Measurements from ENCODE around the gene RPIA.

RPIA gene

DNA sequence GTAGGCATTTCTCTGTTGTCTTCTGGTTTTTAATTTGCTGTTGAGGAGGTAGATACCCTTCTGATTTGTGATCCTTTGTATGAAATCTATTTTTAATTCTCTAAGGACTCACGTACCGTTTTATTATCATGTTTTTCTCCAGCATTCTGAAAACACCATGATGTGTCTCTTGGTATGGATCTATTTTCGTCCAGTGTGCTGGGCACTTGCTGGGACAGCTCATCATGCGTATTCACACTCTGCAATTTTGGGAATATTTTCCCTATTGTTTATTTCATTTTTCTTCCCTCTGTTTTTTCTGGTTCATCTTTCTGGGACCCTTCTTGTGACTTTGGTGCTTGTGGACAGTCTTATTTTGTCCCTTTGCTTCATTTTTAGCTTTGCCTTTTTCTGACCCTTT lies 21.9 kb downstream of the RPIA start:
- no peak for TF ChIP-seq CREB1 (IDR thresholded peaks at IDR 0.05; ENCODE audit: low read depth)
- no peak for TF ChIP-seq NFIC (IDR thresholded peaks at IDR 0.05)
- TF ChIP-seq ZBTB7A (IDR thresholded peaks at IDR 0.05; ENCODE audit: low read depth) = no peak

- TF ChIP-seq FOXM1 (IDR thresholded peaks at IDR 0.05; ENCODE audit: borderline replicate concordance, low read depth) (no peak), TAF1 (IDR thresholded peaks at IDR 0.05; ENCODE audit: low read depth) (no peak), CREB1 (IDR thresholded peaks at IDR 0.05; ENCODE audit: low read depth) (no peak), YY1 (IDR thresholded peaks at IDR 0.05; ENCODE audit: low read depth) (no peak), CEBPB (IDR thresholded peaks at IDR 0.05) (no peak), ZBTB7A (IDR thresholded peaks at IDR 0.05; ENCODE audit: low read depth) (no peak), EP300 (IDR thresholded peaks at IDR 0.05; ENCODE audit: borderline replicate concordance) (no peak), NFIC (IDR thresholded peaks at IDR 0.05) (no peak), RAD21 (IDR thresholded peaks at IDR 0.05; ENCODE audit: low read depth) (no peak), EGR1 (IDR thresholded peaks at IDR 0.05) (no peak), TEAD4 (IDR thresholded peaks at IDR 0.05) (no peak), TCF12 (IDR thresholded peaks at IDR 0.05; ENCODE audit: low read depth) (no peak), USF1 (IDR thresholded peaks at IDR 0.05) (no peak)
- TF ChIP-seq, protein P1, sequence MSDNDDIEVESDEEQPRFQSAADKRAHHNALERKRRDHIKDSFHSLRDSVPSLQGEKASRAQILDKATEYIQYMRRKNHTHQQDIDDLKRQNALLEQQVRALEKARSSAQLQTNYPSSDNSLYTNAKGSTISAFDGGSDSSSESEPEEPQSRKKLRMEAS (IDR thresholded peaks at IDR 0.05) = no peak
- TF ChIP-seq, protein P2, sequence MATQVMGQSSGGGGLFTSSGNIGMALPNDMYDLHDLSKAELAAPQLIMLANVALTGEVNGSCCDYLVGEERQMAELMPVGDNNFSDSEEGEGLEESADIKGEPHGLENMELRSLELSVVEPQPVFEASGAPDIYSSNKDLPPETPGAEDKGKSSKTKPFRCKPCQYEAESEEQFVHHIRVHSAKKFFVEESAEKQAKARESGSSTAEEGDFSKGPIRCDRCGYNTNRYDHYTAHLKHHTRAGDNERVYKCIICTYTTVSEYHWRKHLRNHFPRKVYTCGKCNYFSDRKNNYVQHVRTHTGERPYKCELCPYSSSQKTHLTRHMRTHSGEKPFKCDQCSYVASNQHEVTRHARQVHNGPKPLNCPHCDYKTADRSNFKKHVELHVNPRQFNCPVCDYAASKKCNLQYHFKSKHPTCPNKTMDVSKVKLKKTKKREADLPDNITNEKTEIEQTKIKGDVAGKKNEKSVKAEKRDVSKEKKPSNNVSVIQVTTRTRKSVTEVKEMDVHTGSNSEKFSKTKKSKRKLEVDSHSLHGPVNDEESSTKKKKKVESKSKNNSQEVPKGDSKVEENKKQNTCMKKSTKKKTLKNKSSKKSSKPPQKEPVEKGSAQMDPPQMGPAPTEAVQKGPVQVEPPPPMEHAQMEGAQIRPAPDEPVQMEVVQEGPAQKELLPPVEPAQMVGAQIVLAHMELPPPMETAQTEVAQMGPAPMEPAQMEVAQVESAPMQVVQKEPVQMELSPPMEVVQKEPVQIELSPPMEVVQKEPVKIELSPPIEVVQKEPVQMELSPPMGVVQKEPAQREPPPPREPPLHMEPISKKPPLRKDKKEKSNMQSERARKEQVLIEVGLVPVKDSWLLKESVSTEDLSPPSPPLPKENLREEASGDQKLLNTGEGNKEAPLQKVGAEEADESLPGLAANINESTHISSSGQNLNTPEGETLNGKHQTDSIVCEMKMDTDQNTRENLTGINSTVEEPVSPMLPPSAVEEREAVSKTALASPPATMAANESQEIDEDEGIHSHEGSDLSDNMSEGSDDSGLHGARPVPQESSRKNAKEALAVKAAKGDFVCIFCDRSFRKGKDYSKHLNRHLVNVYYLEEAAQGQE (IDR thresholded peaks at IDR 0.05; ENCODE audit: low read depth) = no peak
These were observed 23.2 kb downstream of the RPIA start for GRCh38 chr2:88714667-88715066.

GRCh38 chr2:88720399-88720798 lies 28.9 kb downstream of the RPIA start:
- no peak for TF ChIP-seq TEAD4 (IDR thresholded peaks at IDR 0.05)
- TF ChIP-seq FOXM1 (IDR thresholded peaks at IDR 0.05; ENCODE audit: borderline replicate concordance, low read depth) = no peak
- no peak for TF ChIP-seq RAD21 (IDR thresholded peaks at IDR 0.05; ENCODE audit: low read depth)
- TF ChIP-seq EGR1 (IDR thresholded peaks at IDR 0.05) = no peak
- TF ChIP-seq YY1 (IDR thresholded peaks at IDR 0.05; ENCODE audit: low read depth) = no peak
- TF ChIP-seq NFIC (IDR thresholded peaks at IDR 0.05) = no peak
- TF ChIP-seq CEBPB (IDR thresholded peaks at IDR 0.05) = no peak
- TF ChIP-seq ZBTB7A (IDR thresholded peaks at IDR 0.05; ENCODE audit: low read depth) = no peak
- TF ChIP-seq EP300 (IDR thresholded peaks at IDR 0.05; ENCODE audit: borderline replicate concordance) = no peak
- TF ChIP-seq CREB1 (IDR thresholded peaks at IDR 0.05; ENCODE audit: low read depth) = no peak
- TF ChIP-seq TCF12 (IDR thresholded peaks at IDR 0.05; ENCODE audit: low read depth) = no peak

GRCh38 chr2:88721268-88721667 lies 29.8 kb downstream of the RPIA start:
- TF ChIP-seq, protein P1 (IDR thresholded peaks at IDR 0.05) = no peak
- TF ChIP-seq TEAD4 (IDR thresholded peaks at IDR 0.05) (no peak), CREB1 (IDR thresholded peaks at IDR 0.05; ENCODE audit: low read depth) (no peak), USF1 (IDR thresholded peaks at IDR 0.05) (no peak), CEBPB (IDR thresholded peaks at IDR 0.05) (no peak), EGR1 (IDR thresholded peaks at IDR 0.05) (no peak), RAD21 (IDR thresholded peaks at IDR 0.05; ENCODE audit: low read depth) (no peak), EP300 (IDR thresholded peaks at IDR 0.05; ENCODE audit: borderline replicate concordance) (no peak), TAF1 (IDR thresholded peaks at IDR 0.05; ENCODE audit: low read depth) (no peak), TCF12 (IDR thresholded peaks at IDR 0.05; ENCODE audit: low read depth) (no peak), YY1 (IDR thresholded peaks at IDR 0.05; ENCODE audit: low read depth) (no peak), FOXM1 (IDR thresholded peaks at IDR 0.05; ENCODE audit: borderline replicate concordance, low read depth) (no peak), ZBTB7A (IDR thresholded peaks at IDR 0.05; ENCODE audit: low read depth) (no peak), NFIC (IDR thresholded peaks at IDR 0.05) (no peak)
- TF ChIP-seq, protein P2 (IDR thresholded peaks at IDR 0.05; ENCODE audit: low read depth) = no peak

DNA sequence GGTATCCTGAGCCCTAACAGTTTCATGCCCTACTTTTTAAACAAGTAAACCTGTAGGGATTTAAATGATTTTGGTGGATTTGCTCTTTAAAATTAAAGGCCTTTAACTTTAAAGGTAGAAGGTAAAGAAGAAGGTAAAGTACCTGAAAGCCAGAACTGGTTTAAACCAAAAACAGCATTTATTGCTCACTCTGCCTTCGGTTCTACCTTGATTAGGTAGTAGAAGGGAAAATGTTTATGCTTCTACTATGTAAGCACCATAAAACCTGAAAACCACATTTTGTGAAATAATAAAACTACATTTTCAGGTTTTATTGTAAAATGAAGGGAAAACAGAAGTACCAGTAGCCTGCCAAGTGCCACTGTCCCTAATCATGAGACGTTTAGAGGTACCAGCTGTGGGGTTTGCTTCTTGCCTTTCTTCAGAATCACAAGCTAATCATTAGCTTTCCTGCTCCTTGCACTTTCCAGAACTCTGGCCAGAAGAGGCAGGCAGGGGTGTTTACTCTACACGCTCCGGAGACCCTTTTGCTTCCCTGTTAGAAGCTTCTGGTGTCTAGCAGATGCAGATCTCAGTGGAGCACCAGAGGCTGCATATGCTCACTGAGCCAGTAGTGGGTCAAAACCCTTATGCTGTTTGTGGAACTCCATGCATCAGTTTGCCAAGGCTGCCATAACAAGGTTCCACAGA lies 33.3 kb downstream of the RPIA start:
- TF ChIP-seq TCF12 (IDR thresholded peaks at IDR 0.05; ENCODE audit: low read depth) (no peak), TAF1 (IDR thresholded peaks at IDR 0.05; ENCODE audit: low read depth) (no peak), NFIC (IDR thresholded peaks at IDR 0.05) (no peak), RAD21 (IDR thresholded peaks at IDR 0.05; ENCODE audit: low read depth) (no peak), TEAD4 (IDR thresholded peaks at IDR 0.05) (no peak), USF1 (IDR thresholded peaks at IDR 0.05) (no peak), FOXM1 (IDR thresholded peaks at IDR 0.05; ENCODE audit: borderline replicate concordance, low read depth) (no peak), EGR1 (IDR thresholded peaks at IDR 0.05) (no peak), CREB1 (IDR thresholded peaks at IDR 0.05; ENCODE audit: low read depth) (no peak), ZBTB7A (IDR thresholded peaks at IDR 0.05; ENCODE audit: low read depth) (no peak), CEBPB (IDR thresholded peaks at IDR 0.05) (no peak), YY1 (IDR thresholded peaks at IDR 0.05; ENCODE audit: low read depth) (no peak)
- TF ChIP-seq, protein P2 (IDR thresholded peaks at IDR 0.05; ENCODE audit: low read depth) = no peak
- TF ChIP-seq, protein P1 (IDR thresholded peaks at IDR 0.05) = no peak
